ENCODE data around the gene TSBP1.

Gene TSBP1

DNA sequence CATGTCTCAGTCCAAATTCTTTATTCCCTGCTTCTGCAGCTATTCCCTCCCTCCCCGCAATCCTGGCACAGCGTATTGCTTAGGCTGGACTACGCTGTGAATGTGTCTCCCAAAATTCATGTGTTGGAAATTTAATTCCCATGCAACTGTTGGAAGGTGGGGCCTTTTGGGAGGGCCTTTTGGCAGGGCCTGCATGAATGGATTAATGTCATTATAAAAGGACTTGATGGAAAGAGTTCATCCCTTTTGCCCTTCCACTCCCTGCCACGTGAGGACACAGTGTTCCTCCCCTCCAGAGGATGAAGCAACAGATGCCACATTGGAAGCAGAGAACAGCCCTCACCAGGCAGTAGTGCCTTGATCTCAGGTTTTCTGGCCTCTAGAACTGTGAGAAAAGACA, 127.4 kb downstream of the TSBP1 start:
- peaks cover 10% of the 10 kb centered on the region for H3K27me3 ChIP-seq (ENCODE audit: insufficient read depth, low read length, poor library complexity)
- no peak overlapping the region for H3K4me3 ChIP-seq (ENCODE audit: low read depth in 1 of 2, low read length in 2 of 2)
- no peaks in the 10 kb centered on the region for H3K79me2 ChIP-seq (ENCODE audit: insufficient read depth, low read length)
- no peaks in the 10 kb centered on the region for H4K20me1 ChIP-seq (ENCODE audit: insufficient read depth, low read length)
- no peak overlapping the region for H3K27ac ChIP-seq (ENCODE audit: low read length)
- no peak overlapping the region for H3K9ac ChIP-seq (ENCODE audit: low read depth, low read length)
- H2AFZ ChIP-seq (ENCODE audit: low read depth, low read length) = no peak overlapping the region
- H3K4me1 ChIP-seq (ENCODE audit: insufficient read depth, low read length) = peaks cover 5% of the 10 kb centered on the region; the same call in 1 of the 2 replicates
- no peak overlapping the region for H3K4me2 ChIP-seq (ENCODE audit: insufficient read depth, low read length)
- no peak for ATAC-seq (ENCODE audit: insufficient read depth, low read depth)
- no peaks in the 10 kb centered on the region for H3K9me3 ChIP-seq (ENCODE audit: insufficient read depth, low read length, severe bottlenecking)
- DNase-seq = no peak
- H3K36me3 ChIP-seq (ENCODE audit: insufficient read depth, low read length) = no peaks in the 10 kb centered on the region
- no peak for TF ChIP-seq EZH2 (IDR thresholded peaks at IDR 0.05; ENCODE audit: borderline replicate concordance, low read depth, low read length, severe bottlenecking)
- TF ChIP-seq, protein P1, sequence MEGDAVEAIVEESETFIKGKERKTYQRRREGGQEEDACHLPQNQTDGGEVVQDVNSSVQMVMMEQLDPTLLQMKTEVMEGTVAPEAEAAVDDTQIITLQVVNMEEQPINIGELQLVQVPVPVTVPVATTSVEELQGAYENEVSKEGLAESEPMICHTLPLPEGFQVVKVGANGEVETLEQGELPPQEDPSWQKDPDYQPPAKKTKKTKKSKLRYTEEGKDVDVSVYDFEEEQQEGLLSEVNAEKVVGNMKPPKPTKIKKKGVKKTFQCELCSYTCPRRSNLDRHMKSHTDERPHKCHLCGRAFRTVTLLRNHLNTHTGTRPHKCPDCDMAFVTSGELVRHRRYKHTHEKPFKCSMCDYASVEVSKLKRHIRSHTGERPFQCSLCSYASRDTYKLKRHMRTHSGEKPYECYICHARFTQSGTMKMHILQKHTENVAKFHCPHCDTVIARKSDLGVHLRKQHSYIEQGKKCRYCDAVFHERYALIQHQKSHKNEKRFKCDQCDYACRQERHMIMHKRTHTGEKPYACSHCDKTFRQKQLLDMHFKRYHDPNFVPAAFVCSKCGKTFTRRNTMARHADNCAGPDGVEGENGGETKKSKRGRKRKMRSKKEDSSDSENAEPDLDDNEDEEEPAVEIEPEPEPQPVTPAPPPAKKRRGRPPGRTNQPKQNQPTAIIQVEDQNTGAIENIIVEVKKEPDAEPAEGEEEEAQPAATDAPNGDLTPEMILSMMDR (IDR thresholded peaks at IDR 0.05; ENCODE audit: borderline replicate concordance, extremely low read depth, low read length, poor library complexity, severe bottlenecking) = no peak
